SU-DHL-6 (cell line): ENCODE measurements around the gene DIAPH2.

ENCODE experiments used
- H2AFZ ChIP-seq: fragments of 200-600 bp; sonication (generic); 2 replicates; pipeline ENCODE4 v1.6.1; 2014; ENCODE audit warnings: low read depth, mild to moderate bottlenecking, moderate library complexity, mixed read lengths, antibody characterized with exemption, low read length; ENCODE audit not compliant: severe bottlenecking
- H3F3A ChIP-seq: fragments of 200-600 bp; shearing (Covaris generic); 2 replicates; pipeline ENCODE4 v1.6.0; 2016; ENCODE audit warnings: antibody characterized with exemption, mild to moderate bottlenecking; ENCODE audit not compliant: insufficient read depth
- H3K27ac ChIP-seq: fragments of 200-600 bp; sonication (generic); 2 replicates; pipeline ENCODE4 v1.5.1; 2016; ENCODE audit warnings: low read depth, mild to moderate bottlenecking, low read length, moderate library complexity, mixed read lengths
- H3K27me3 ChIP-seq: fragments of 200-600 bp; sonication (generic), shearing (Covaris generic); 2 replicates; pipeline ENCODE4 v1.6.0; 2014; ENCODE audit warnings: mild to moderate bottlenecking, low read length
- H3K36me3 ChIP-seq: fragments of 200-600 bp; sonication (generic); 2 replicates; pipeline ENCODE4 v1.6.1; 2014; ENCODE audit warnings: mild to moderate bottlenecking, low read length, mixed read lengths
- H3K4me2 ChIP-seq: fragments of 300-600, 200-600 bp; shearing (Covaris generic), sonication (generic); 2 replicates; pipeline ENCODE4 v1.6.0; 2014; ENCODE audit warnings: low read length, low read depth, mild to moderate bottlenecking; ENCODE audit not compliant: poor library complexity, severe bottlenecking
- H3K4me3 ChIP-seq: fragments of 200-600 bp; sonication (generic); 2 replicates; pipeline ENCODE4 v1.5.1; 2014; ENCODE audit warnings: antibody characterized with exemption, low read length, mild to moderate bottlenecking, mixed read lengths; ENCODE audit not compliant: insufficient read depth, poor library complexity, severe bottlenecking
- H3K79me2 ChIP-seq: fragments of 200-600 bp; sonication (generic); 2 replicates; pipeline ENCODE4 v1.6.1; 2014; ENCODE audit warnings: mild to moderate bottlenecking, low read length, moderate library complexity; ENCODE audit not compliant: insufficient read depth
- H3K9ac ChIP-seq: fragments of 200-600 bp; sonication (generic); 2 replicates; pipeline ENCODE4 v1.7.0; 2014; ENCODE audit warnings: mild to moderate bottlenecking, low read length
- H3K9me2 ChIP-seq: fragments of 200-600 bp; sonication (generic); replicated peaks from 2 replicates; pipeline ENCODE4 v1.6.1; 2014; ENCODE audit warnings: low read length; ENCODE audit not compliant: insufficient read depth
- H3K9me3 ChIP-seq: fragments of 200-600 bp; sonication (generic); 2 replicates; pipeline ENCODE4 v1.6.1; 2014; ENCODE audit warnings: low read length, mixed read lengths; ENCODE audit not compliant: insufficient read depth
- H4K20me1 ChIP-seq: fragments of 200-600 bp; sonication (generic); 2 replicates; pipeline ENCODE4 v1.6.1; 2014; ENCODE audit warnings: low read depth, mild to moderate bottlenecking, antibody characterized with exemption, low read length, moderate library complexity, mixed read lengths
- EZH2phosphoT487 ChIP-seq: fragments of 200-600 bp; sonication (generic), shearing (Covaris generic); conservative IDR thresholded peaks from 2 replicates; pipeline ENCODE4 v1.6.1; 2018; ENCODE audit warnings: mild to moderate bottlenecking, antibody characterized with exemption, low read length, moderate library complexity, mixed read lengths
- TF ChIP-seq, protein P1 (sequence below): fragments of 200-600 bp; sonication (generic); IDR thresholded peaks from one replicate; pipeline ENCODE4 v1.5.1; 2017; ENCODE audit warnings: antibody characterized with exemption, mild to moderate bottlenecking, low read length, moderate library complexity; ENCODE audit not compliant: insufficient read depth, poor library complexity, severe bottlenecking

The DIAPH2 gene

DNA sequence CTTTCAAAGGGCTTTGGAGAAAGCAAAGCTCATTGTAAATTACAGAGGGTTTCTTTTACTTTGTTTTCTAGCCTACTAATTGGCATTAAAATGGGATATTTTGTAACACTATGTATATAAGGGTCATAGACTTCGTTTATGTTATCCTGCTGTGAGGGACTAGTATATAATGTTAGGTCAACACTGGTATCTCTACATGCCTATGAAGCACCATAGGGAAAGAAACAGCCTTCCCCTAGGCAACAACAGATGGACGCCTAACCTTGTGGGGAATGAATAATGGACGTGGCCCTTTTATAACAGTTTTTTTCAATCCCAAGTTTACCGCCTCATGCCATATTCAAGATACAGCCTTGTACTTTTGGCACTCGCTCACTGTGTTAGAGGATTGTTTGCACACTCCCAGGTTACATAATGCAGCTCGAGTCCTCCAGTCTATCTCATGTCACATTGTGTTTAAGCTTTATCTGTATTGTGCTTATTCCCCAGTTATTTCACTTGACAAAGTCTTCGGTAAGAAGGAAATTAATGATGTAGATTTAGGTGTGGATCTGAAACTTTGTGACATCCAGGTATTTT lies 910.1 kb downstream of the DIAPH2 start:
- Histone ChIP-seq H3K27ac (no peak overlapping the region), H3K27me3 (no peaks in the 10 kb centered on the region), H3K4me3 (no peak overlapping the region), H2AFZ (no peak overlapping the region), H3K4me2 (no peak overlapping the region), H3K9me2 (no peaks in the 10 kb centered on the region), H3K9ac (no peak overlapping the region), H3F3A (no peaks in the 10 kb centered on the region), H3K36me3 (no peaks in the 10 kb centered on the region), H3K79me2 (no peaks in the 10 kb centered on the region), H3K9me3 (no peaks in the 10 kb centered on the region), H4K20me1 (no peaks in the 10 kb centered on the region)
- TF ChIP-seq, protein P1, sequence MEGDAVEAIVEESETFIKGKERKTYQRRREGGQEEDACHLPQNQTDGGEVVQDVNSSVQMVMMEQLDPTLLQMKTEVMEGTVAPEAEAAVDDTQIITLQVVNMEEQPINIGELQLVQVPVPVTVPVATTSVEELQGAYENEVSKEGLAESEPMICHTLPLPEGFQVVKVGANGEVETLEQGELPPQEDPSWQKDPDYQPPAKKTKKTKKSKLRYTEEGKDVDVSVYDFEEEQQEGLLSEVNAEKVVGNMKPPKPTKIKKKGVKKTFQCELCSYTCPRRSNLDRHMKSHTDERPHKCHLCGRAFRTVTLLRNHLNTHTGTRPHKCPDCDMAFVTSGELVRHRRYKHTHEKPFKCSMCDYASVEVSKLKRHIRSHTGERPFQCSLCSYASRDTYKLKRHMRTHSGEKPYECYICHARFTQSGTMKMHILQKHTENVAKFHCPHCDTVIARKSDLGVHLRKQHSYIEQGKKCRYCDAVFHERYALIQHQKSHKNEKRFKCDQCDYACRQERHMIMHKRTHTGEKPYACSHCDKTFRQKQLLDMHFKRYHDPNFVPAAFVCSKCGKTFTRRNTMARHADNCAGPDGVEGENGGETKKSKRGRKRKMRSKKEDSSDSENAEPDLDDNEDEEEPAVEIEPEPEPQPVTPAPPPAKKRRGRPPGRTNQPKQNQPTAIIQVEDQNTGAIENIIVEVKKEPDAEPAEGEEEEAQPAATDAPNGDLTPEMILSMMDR = no peak
- no peak for TF ChIP-seq EZH2phosphoT487

DNA sequence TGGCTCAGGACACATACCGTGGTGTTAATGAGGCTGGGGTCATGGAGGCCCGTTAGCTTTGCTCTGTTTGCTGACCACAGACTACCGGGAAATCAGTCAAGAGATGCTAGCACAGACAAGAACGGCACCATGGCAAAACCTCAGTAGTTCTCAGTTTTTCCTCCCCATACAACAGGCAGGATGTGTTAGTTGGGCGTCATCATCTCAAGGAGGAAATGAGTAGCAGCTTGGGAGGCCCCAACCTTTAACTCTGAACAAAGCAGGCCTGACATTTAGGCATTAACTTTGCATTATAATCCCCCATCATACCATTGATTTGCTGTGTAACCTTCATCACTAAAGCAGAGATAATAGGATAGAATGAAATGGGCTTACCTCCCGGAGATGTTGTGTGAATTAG lies 913.3 kb downstream of the DIAPH2 start:
- Histone ChIP-seq H3K4me2 (no peak overlapping the region), H2AFZ (no peak overlapping the region), H3K4me3 (no peak overlapping the region), H3K79me2 (no peaks in the 10 kb centered on the region), H3K36me3 (no peaks in the 10 kb centered on the region), H3K9ac (no peak overlapping the region), H3K9me2 (no peaks in the 10 kb centered on the region), H3K9me3 (no peaks in the 10 kb centered on the region), H3F3A (no peaks in the 10 kb centered on the region), H3K27me3 (no peaks in the 10 kb centered on the region), H3K27ac (no peak overlapping the region), H4K20me1 (no peaks in the 10 kb centered on the region)
- no peak for TF ChIP-seq EZH2phosphoT487
- TF ChIP-seq, protein P1 = no peak

DNA sequence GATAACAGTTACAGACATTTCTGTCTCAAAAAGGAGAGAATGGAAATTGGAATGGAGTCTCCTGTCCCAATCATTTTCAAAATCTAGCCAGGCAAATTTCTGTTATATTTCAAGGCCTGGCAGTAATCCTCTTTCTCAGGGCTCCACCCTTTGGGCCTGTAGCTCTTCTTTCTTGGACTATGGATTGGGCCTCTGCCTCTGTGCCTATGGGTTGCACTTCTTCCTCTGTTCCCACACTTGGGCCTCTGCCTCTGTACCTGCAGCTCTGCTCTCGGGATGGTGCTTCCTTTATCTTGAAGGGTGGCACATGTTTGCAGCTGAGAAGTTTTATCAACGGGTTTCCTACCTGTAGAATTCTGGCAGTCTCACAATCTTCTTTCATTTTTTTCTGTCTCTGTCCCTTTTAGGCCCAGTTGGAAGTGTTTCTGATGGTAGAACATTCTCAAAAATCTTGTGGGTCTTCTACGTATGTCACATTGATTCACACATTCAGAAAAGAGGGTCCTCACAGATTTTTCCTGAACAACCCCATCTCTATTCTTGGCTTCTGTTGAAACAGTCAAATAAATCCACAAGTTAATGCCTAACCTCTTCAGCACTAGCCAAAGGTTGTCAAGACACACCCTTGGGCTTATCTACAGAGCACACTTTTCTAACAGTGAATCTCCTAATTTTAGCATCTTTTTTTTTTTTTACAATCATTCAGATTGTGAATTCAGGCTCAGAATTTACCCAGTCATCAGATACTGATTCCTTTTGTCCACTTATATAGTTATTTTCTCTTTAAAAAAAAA lies 918.0 kb downstream of the DIAPH2 start:
- H3F3A ChIP-seq = no peaks in the 10 kb centered on the region
- no peak for TF ChIP-seq EZH2phosphoT487
- TF ChIP-seq, protein P1 = no peak
- H2AFZ ChIP-seq = no peak overlapping the region
- no peaks in the 10 kb centered on the region for H3K79me2 ChIP-seq
- H3K4me3 ChIP-seq = no peak overlapping the region
- H3K27me3 ChIP-seq = no peaks in the 10 kb centered on the region
- no peaks in the 10 kb centered on the region for H3K36me3 ChIP-seq
- no peak overlapping the region for H3K9ac ChIP-seq
- no peaks in the 10 kb centered on the region for H3K9me3 ChIP-seq
- H3K9me2 ChIP-seq = no peaks in the 10 kb centered on the region
- no peaks in the 10 kb centered on the region for H4K20me1 ChIP-seq
- H3K27ac ChIP-seq = no peak overlapping the region
- H3K4me2 ChIP-seq = no peak overlapping the region
